ENCODE results near the gene SLA2.

SLA2 gene

GRCh38 chr20:36579996-36580545 is 65.9 kb downstream of the SLA2 start:
- no peak overlapping the region for H3K4me3 ChIP-seq (ENCODE audit: control insufficient read depth, low read depth, low read length)
- DNase-seq (ENCODE audit: low read depth) = no peak
- TF ChIP-seq CTCF (IDR thresholded peaks at IDR 0.05; ENCODE audit: control insufficient read depth, insufficient read depth, low read depth, low read length, missing control alignments) = no peak

- DNase-seq (ENCODE audit: low read depth) = no peak
- TF ChIP-seq CTCF (IDR thresholded peaks at IDR 0.05; ENCODE audit: control insufficient read depth, insufficient read depth, low read depth, low read length, missing control alignments) = no peak
- H3K4me3 ChIP-seq (ENCODE audit: control insufficient read depth, low read depth, low read length) = no peak overlapping the region
These were observed 67.5 kb downstream of the SLA2 start for GRCh38 chr20:36578356-36579041.

- no peak for DNase-seq (ENCODE audit: low read depth)
- H3K4me3 ChIP-seq (ENCODE audit: control insufficient read depth, low read depth, low read length) = no peak overlapping the region
- no peak for TF ChIP-seq CTCF (IDR thresholded peaks at IDR 0.05; ENCODE audit: control insufficient read depth, insufficient read depth, low read depth, low read length, missing control alignments)
These were observed 69.9 kb downstream of the SLA2 start for GRCh38 chr20:36576081-36576445.

GRCh38 chr20:36574366-36575135 is 71.4 kb downstream of the SLA2 start:
- no peak for DNase-seq (ENCODE audit: low read depth)
- peak overlapping the region; percentile 83 for H3K4me3 ChIP-seq (ENCODE audit: control insufficient read depth, low read depth, low read length)
- TF ChIP-seq CTCF (IDR thresholded peaks at IDR 0.05; ENCODE audit: control insufficient read depth, insufficient read depth, low read depth, low read length, missing control alignments) = no peak

DNA sequence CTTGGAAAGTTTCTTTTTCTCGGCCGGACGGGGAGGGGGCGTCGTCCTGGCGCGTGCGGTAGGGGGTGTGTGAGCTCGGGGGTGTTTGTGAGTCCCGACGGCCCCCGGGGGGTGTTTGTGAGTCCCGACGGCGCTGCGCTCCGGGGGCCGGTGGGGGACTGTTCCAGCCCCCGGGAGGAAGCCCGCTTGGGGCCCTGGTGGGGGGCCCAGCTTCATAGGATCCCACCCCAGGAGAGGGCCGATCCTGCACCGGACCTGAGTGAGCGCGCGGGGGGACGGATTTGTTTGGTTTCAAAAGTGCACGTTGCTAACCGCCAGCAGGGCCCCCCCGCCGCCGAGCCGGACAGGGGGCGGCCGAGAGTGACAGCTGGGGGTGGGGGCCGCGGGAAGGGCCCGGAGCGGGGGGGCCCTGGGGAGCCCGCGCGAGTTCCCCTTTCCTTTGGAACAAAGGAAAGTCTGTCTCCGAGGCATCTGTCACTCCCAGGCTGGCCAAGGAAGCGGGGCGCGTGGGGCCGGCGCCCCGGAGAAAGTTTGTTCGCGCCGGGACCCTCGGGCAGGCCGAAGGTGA is 72.1 kb downstream of the SLA2 start:
- TF ChIP-seq CTCF (IDR thresholded peaks at IDR 0.05; ENCODE audit: control insufficient read depth, insufficient read depth, low read depth, low read length, missing control alignments) = no peak
- no peak for DNase-seq (ENCODE audit: low read depth)
- H3K4me3 ChIP-seq (ENCODE audit: control insufficient read depth, low read depth, low read length) = peak overlapping the region; percentile 83

GRCh38 chr20:36573103-36573797 is 72.7 kb downstream of the SLA2 start, which contains the start of gene TGIF2:
TGIF2 (plus strand) TSS chr20:36573597; CDS start chr20:36578775, 5,178 bp downstream.
- DNase-seq (ENCODE audit: low read depth) = no peak
- peak within 1 kb of the TSS; percentile 83 for H3K4me3 ChIP-seq (ENCODE audit: control insufficient read depth, low read depth, low read length)
- no peak for TF ChIP-seq CTCF (IDR thresholded peaks at IDR 0.05; ENCODE audit: control insufficient read depth, insufficient read depth, low read depth, low read length, missing control alignments)
